ENCODE results near the gene CFAP57.

The CFAP57 gene

GRCh38 chr1:43258370-43258769 is 86.2 kb downstream of the CFAP57 start:
- no peaks in the 10 kb centered on the region for H3K4me1 ChIP-seq (ENCODE audit: insufficient read depth, low read length)
- no peak overlapping the region for H3K9ac ChIP-seq (ENCODE audit: low read length)
- H3K4me3 ChIP-seq (ENCODE audit: low read depth in 1 of 2, low read length in 2 of 2), result no peak overlapping the region
- H3K27ac ChIP-seq (ENCODE audit: low read depth, low read length), result no peak overlapping the region
- no peaks in the 10 kb centered on the region for H3K36me3 ChIP-seq (ENCODE audit: insufficient read depth, low read length)
- no peaks in the 10 kb centered on the region for H3K27me3 ChIP-seq (ENCODE audit: control insufficient read depth in 1 of 2, insufficient read depth in 2 of 2, low read length in 2 of 2)
- no peaks in the 10 kb centered on the region for H3K9me3 ChIP-seq (ENCODE audit: low read length)

- no peak overlapping the region for H3K27ac ChIP-seq (ENCODE audit: low read depth, low read length)
- no peak overlapping the region for H3K9ac ChIP-seq (ENCODE audit: low read length)
- H3K4me1 ChIP-seq (ENCODE audit: insufficient read depth, low read length), result no peaks in the 10 kb centered on the region
- no peak overlapping the region for H3K4me3 ChIP-seq (ENCODE audit: low read depth in 1 of 2, low read length in 2 of 2)
- H3K27me3 ChIP-seq (ENCODE audit: control insufficient read depth in 1 of 2, insufficient read depth in 2 of 2, low read length in 2 of 2), result peaks cover 0 to 8% of the 10 kb centered on the region in 2 donors
- H3K9me3 ChIP-seq (ENCODE audit: low read length), result no peaks in the 10 kb centered on the region
- no peaks in the 10 kb centered on the region for H3K36me3 ChIP-seq (ENCODE audit: insufficient read depth, low read length)
These were observed 93.3 kb downstream of the CFAP57 start for GRCh38 chr1:43265431-43265830.

- Histone ChIP-seq H3K9ac (ENCODE audit: low read length) (no peak overlapping the region), H3K4me1 (ENCODE audit: insufficient read depth, low read length) (no peaks in the 10 kb centered on the region), H3K27ac (ENCODE audit: low read depth, low read length) (no peak overlapping the region), H3K4me3 (ENCODE audit: low read depth in 1 of 2, low read length in 2 of 2) (no peak overlapping the region), H3K27me3 (ENCODE audit: control insufficient read depth in 1 of 2, insufficient read depth in 2 of 2, low read length in 2 of 2) (peaks cover 4 to 14% of the 10 kb centered on the region in 2 donors), H3K9me3 (ENCODE audit: low read length) (no peaks in the 10 kb centered on the region), H3K36me3 (ENCODE audit: insufficient read depth, low read length) (no peaks in the 10 kb centered on the region)
These were observed 94.8 kb downstream of the CFAP57 start for GRCh38 chr1:43266881-43267280.

GRCh38 chr1:43267291-43267805 is 95.2 kb downstream of the CFAP57 start:
- Histone ChIP-seq H3K4me3 (ENCODE audit: low read depth in 1 of 2, low read length in 2 of 2) (no peak overlapping the region), H3K27ac (ENCODE audit: low read depth, low read length) (no peak overlapping the region), H3K9me3 (ENCODE audit: low read length) (no peaks in the 10 kb centered on the region), H3K9ac (ENCODE audit: low read length) (no peak overlapping the region), H3K36me3 (ENCODE audit: insufficient read depth, low read length) (no peaks in the 10 kb centered on the region), H3K4me1 (ENCODE audit: insufficient read depth, low read length) (no peaks in the 10 kb centered on the region), H3K27me3 (ENCODE audit: control insufficient read depth in 1 of 2, insufficient read depth in 2 of 2, low read length in 2 of 2) (peaks cover 4 to 14% of the 10 kb centered on the region in 2 donors)

DNA sequence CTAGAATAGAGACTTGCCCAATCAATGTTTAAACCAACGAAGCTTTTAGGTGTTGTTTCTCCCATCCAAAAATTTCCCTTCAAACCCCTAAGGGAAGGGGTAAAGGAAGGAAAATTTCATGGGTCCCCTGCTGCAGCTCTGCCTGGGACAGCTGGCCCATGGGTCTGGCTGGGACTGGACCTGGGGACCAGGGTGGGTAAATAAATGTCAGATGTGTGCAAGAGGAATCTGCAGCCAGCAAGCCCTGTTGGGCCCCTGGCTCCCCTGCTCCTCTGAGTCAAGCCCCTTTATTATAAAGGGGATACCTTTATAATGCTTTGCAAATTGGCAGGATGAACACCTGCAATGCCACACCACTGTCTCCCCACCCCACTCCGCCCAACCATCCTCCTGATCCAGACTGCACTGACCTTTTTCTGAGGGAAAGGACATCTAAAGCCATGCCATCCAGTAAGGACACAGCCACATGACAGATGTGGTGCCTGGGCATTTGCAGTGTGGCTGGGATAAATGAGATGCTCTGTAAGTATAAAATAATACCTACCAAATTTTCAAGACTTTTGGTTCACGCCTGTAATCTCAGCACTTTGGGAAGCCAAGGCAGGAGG is 95.8 kb downstream of the CFAP57 start:
- no peaks in the 10 kb centered on the region for H3K36me3 ChIP-seq (ENCODE audit: insufficient read depth, low read length)
- H3K4me1 ChIP-seq (ENCODE audit: insufficient read depth, low read length), result no peaks in the 10 kb centered on the region
- no peak overlapping the region for H3K27ac ChIP-seq (ENCODE audit: low read depth, low read length)
- H3K27me3 ChIP-seq (ENCODE audit: control insufficient read depth in 1 of 2, insufficient read depth in 2 of 2, low read length in 2 of 2), result peaks cover 4 to 14% of the 10 kb centered on the region in 2 donors
- H3K4me3 ChIP-seq (ENCODE audit: low read depth in 1 of 2, low read length in 2 of 2), result no peak overlapping the region
- no peaks in the 10 kb centered on the region for H3K9me3 ChIP-seq (ENCODE audit: low read length)
- no peak overlapping the region for H3K9ac ChIP-seq (ENCODE audit: low read length)

DNA sequence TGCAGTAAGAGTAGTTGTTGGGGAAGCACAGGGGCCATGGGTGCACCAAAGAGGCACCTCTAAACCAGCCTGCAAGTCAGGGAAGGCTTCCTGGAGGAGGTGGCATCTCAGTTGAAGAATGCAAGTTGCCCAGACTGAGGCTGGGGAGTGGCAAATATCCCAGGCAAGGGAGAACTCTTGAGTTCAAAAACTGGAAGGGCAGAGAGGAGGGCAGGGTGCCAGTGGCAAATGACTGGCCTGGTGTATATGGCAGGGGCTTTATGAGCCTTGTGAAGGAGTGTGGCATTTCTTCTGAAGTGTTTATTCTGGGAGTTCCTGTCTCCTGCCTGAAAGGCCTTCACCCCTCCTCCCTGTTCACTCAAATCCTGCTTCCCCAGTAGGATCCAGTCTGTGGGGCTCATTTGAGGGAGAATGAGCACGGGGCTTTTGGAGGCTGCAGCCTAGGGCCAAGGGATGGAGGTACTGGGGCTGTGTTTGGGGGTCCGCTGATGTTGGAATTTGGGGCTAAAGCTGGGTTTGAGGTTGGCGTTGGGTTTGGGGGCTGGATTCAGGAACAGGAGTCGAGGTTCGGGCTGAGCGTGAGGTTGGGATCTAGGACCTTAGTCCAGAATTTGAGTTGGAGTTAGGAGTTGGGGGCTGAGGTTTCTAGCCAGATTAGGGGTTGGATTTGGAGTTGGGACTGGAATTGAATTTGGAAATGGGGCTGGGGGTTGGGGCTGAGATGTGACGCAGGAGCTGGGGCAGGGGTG is 97.7 kb downstream of the CFAP57 start, which contains the start of gene TMEM125:
Gene TMEM125, plus strand, starts transcription at position 357 of the 749 bp plus-strand sequence. CDS start 2,740 bp downstream, outside the sequence.
- no peaks in the 10 kb centered on the region for H3K36me3 ChIP-seq (ENCODE audit: insufficient read depth, low read length)
- no peaks in the 10 kb centered on the region for H3K4me1 ChIP-seq (ENCODE audit: insufficient read depth, low read length)
- no peak within 1 kb of the TSS for H3K4me3 ChIP-seq (ENCODE audit: low read depth in 1 of 2, low read length in 2 of 2)
- H3K9ac ChIP-seq (ENCODE audit: low read length), result no peak within 1 kb of the TSS
- no peaks in the 10 kb centered on the region for H3K9me3 ChIP-seq (ENCODE audit: low read length)
- peaks cover 4 to 14% of the 10 kb centered on the region in 2 donors for H3K27me3 ChIP-seq (ENCODE audit: control insufficient read depth in 1 of 2, insufficient read depth in 2 of 2, low read length in 2 of 2)
- no peak within 1 kb of the TSS for H3K27ac ChIP-seq (ENCODE audit: low read depth, low read length)

GRCh38 chr1:43270421-43271095 is 98.4 kb downstream of the CFAP57 start:
- peaks cover 4 to 14% of the 10 kb centered on the region in 2 donors for H3K27me3 ChIP-seq (ENCODE audit: control insufficient read depth in 1 of 2, insufficient read depth in 2 of 2, low read length in 2 of 2)
- no peaks in the 10 kb centered on the region for H3K9me3 ChIP-seq (ENCODE audit: low read length)
- no peaks in the 10 kb centered on the region for H3K36me3 ChIP-seq (ENCODE audit: insufficient read depth, low read length)
- no peak overlapping the region for H3K9ac ChIP-seq (ENCODE audit: low read length)
- no peak overlapping the region for H3K4me3 ChIP-seq (ENCODE audit: low read depth in 1 of 2, low read length in 2 of 2)
- no peak overlapping the region for H3K27ac ChIP-seq (ENCODE audit: low read depth, low read length)
- no peaks in the 10 kb centered on the region for H3K4me1 ChIP-seq (ENCODE audit: insufficient read depth, low read length)

- peaks cover 4 to 14% of the 10 kb centered on the region in 2 donors for H3K27me3 ChIP-seq (ENCODE audit: control insufficient read depth in 1 of 2, insufficient read depth in 2 of 2, low read length in 2 of 2)
- no peak overlapping the region for H3K9ac ChIP-seq (ENCODE audit: low read length)
- H3K4me1 ChIP-seq (ENCODE audit: insufficient read depth, low read length), result no peaks in the 10 kb centered on the region
- no peak overlapping the region for H3K4me3 ChIP-seq (ENCODE audit: low read depth in 1 of 2, low read length in 2 of 2)
- H3K27ac ChIP-seq (ENCODE audit: low read depth, low read length), result no peak overlapping the region
- no peaks in the 10 kb centered on the region for H3K36me3 ChIP-seq (ENCODE audit: insufficient read depth, low read length)
- no peaks in the 10 kb centered on the region for H3K9me3 ChIP-seq (ENCODE audit: low read length)
These were observed 99.3 kb downstream of the CFAP57 start for GRCh38 chr1:43271186-43272118.

GRCh38 chr1:43272161-43272560 is 100.0 kb downstream of the CFAP57 start:
- Histone ChIP-seq H3K9me3 (ENCODE audit: low read length) (no peaks in the 10 kb centered on the region), H3K9ac (ENCODE audit: low read length) (no peak overlapping the region), H3K36me3 (ENCODE audit: insufficient read depth, low read length) (no peaks in the 10 kb centered on the region), H3K4me3 (ENCODE audit: low read depth in 1 of 2, low read length in 2 of 2) (no peak overlapping the region), H3K27ac (ENCODE audit: low read depth, low read length) (no peak overlapping the region), H3K4me1 (ENCODE audit: insufficient read depth, low read length) (no peaks in the 10 kb centered on the region), H3K27me3 (ENCODE audit: control insufficient read depth in 1 of 2, insufficient read depth in 2 of 2, low read length in 2 of 2) (peaks cover 4 to 14% of the 10 kb centered on the region in 2 donors)

DNA sequence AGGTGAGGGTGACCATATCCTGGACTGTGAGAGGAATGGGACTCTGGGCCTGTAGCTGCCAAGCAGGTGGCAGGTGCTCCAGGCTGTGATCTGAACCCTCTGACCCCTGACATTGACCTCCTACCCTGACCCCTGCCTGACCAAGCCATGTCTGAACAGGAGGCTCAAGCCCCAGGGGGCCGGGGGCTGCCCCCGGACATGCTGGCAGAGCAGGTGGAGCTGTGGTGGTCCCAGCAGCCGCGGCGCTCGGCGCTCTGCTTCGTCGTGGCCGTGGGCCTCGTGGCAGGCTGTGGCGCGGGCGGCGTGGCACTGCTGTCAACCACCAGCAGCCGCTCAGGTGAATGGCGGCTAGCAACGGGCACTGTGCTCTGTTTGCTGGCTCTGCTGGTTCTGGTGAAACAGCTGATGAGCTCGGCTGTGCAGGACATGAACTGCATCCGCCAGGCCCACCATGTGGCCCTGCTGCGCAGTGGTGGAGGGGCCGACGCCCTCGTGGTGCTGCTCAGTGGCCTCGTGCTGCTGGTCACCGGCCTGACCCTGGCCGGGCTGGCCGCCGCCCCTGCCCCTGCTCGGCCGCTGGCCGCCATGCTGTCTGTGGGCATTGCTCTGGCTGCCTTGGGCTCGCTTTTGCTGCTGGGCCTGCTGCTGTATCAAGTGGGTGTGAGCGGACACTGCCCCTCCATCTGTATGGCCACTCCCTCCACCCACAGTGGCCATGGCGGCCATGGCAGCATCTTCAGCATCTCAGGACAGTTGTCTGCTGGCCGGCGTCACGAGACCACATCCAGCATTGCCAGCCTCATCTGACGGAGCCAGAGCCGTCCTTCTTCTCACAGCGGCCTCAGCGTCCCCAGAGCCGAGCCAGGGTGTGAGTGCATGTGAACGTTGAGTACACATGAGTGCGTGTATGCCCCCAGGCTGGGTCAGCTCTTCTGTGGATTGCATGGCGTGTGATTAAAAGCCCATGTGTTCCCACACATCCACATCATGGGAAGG is 100.7 kb downstream of the CFAP57 start:
- no peaks in the 10 kb centered on the region for H3K4me1 ChIP-seq (ENCODE audit: insufficient read depth, low read length)
- H3K9ac ChIP-seq (ENCODE audit: low read length), result no peak overlapping the region
- no peaks in the 10 kb centered on the region for H3K9me3 ChIP-seq (ENCODE audit: low read length)
- no peak overlapping the region for H3K4me3 ChIP-seq (ENCODE audit: low read depth in 1 of 2, low read length in 2 of 2)
- H3K27me3 ChIP-seq (ENCODE audit: control insufficient read depth in 1 of 2, insufficient read depth in 2 of 2, low read length in 2 of 2), result peaks cover 4 to 14% of the 10 kb centered on the region in 2 donors
- H3K36me3 ChIP-seq (ENCODE audit: insufficient read depth, low read length), result no peaks in the 10 kb centered on the region
- H3K27ac ChIP-seq (ENCODE audit: low read depth, low read length), result no peak overlapping the region
